Measurements from ENCODE around the gene SLC13A5.
A peak's percentile ranks its signal among the peaks of the same experiment; 100 is the strongest.
"Not testable (repeated sequence)": the region's sequence is repeated elsewhere in the genome, so short reads cannot be mapped to it uniquely, and the experiment has no call there.

Gene SLC13A5

GRCh38 chr17:6657633-6658287 is 55.4 kb downstream of the SLC13A5 start:
- no peak overlapping the region for H3K27ac ChIP-seq
- TF ChIP-seq EZH2 (IDR thresholded peaks at IDR 0.05) (no peak), POLR2AphosphoS5 (IDR thresholded peaks at IDR 0.05; ENCODE audit: borderline replicate concordance, low read depth, low read length) (no peak), FOXP2 (optimal IDR thresholded peaks at IDR 0.05; ENCODE audit: control extremely low read depth, extremely low read length, insufficient read depth) (no peak)

GRCh38 chr17:6656797-6657632 is 56.2 kb downstream of the SLC13A5 start:
- DNase-seq (ENCODE audit: low read depth, low spot score); H3K27ac ChIP-seq; H3K9me3 ChIP-seq (ENCODE audit: low read depth, low read length); H3K36me3 ChIP-seq (ENCODE audit: insufficient read depth, low read length); H3K9ac ChIP-seq (ENCODE audit: insufficient read length); H3K4me3 ChIP-seq: not testable (repeated sequence)

More at GRCh38 chr17:6657633-6658287, 55.4 kb downstream of the SLC13A5 start:
- Histone ChIP-seq H3K4me3 (no peak overlapping the region), H3K9ac (ENCODE audit: insufficient read length) (no peak overlapping the region), H3K9me3 (ENCODE audit: low read depth, low read length) (no peaks in the 10 kb centered on the region), H3K36me3 (ENCODE audit: insufficient read depth, low read length) (no peaks in the 10 kb centered on the region)
- DNase-seq (ENCODE audit: low read depth, low spot score), result no peak

- H3K9ac ChIP-seq (ENCODE audit: insufficient read length); H3K36me3 ChIP-seq (ENCODE audit: insufficient read depth, low read length); H3K9me3 ChIP-seq (ENCODE audit: low read depth, low read length); H3K27ac ChIP-seq; H3K4me3 ChIP-seq; DNase-seq (ENCODE audit: low read depth, low spot score): not testable (repeated sequence)
Observed at GRCh38 chr17:6655732-6656361, 57.3 kb downstream of the SLC13A5 start.

- DNase-seq (ENCODE audit: low read depth, low spot score), result no peak
- Histone ChIP-seq H3K9ac (ENCODE audit: insufficient read length) (no peak overlapping the region), H3K4me3 (no peak overlapping the region), H3K27ac (no peak overlapping the region), H3K9me3 (ENCODE audit: low read depth, low read length) (no peaks in the 10 kb centered on the region), H3K36me3 (ENCODE audit: insufficient read depth, low read length) (peaks cover 3% of the 10 kb centered on the region; the same call in 1 of the 2 replicates)
- TF ChIP-seq EZH2 (IDR thresholded peaks at IDR 0.05) (no peak), FOXP2 (optimal IDR thresholded peaks at IDR 0.05; ENCODE audit: control extremely low read depth, extremely low read length, insufficient read depth) (no peak), POLR2AphosphoS5 (IDR thresholded peaks at IDR 0.05; ENCODE audit: borderline replicate concordance, low read depth, low read length) (no peak)
Observed at GRCh38 chr17:6654841-6655731, 58.1 kb downstream of the SLC13A5 start.

GRCh38 chr17:6651919-6652452 is 61.2 kb downstream of the SLC13A5 start:
- peaks cover 32% of the 10 kb centered on the region for H3K36me3 ChIP-seq (ENCODE audit: insufficient read depth, low read length)
- TF ChIP-seq POLR2AphosphoS5 (IDR thresholded peaks at IDR 0.05; ENCODE audit: borderline replicate concordance, low read depth, low read length), result no peak
- no peak for TF ChIP-seq EZH2 (IDR thresholded peaks at IDR 0.05)
- no peak for TF ChIP-seq FOXP2 (optimal IDR thresholded peaks at IDR 0.05; ENCODE audit: control extremely low read depth, extremely low read length, insufficient read depth)
- H3K4me3 ChIP-seq, result peak overlapping the region; percentile 92
- H3K27ac ChIP-seq, result no peak overlapping the region
- no peaks in the 10 kb centered on the region for H3K9me3 ChIP-seq (ENCODE audit: low read depth, low read length)
- H3K9ac ChIP-seq (ENCODE audit: insufficient read length), result peak overlapping the region; percentile 81
- DNase-seq (ENCODE audit: low read depth, low spot score), result no peak

GRCh38 chr17:6651354-6651918 is 61.7 kb downstream of the SLC13A5 start, which contains the start of the genes C17orf100 and MED31:
Gene C17orf100 (plus strand): TSS chr17:6651762. CDS start chr17:6651914, 152 bp downstream.
Gene MED31 (minus strand): TSS chr17:6651605. CDS start chr17:6651528, 77 bp downstream.
- H3K27ac ChIP-seq, result peak within 1 kb of the TSS; percentile 96

GRCh38 chr17:6648181-6648580 is 65.0 kb downstream of the SLC13A5 start:
- H3K27ac ChIP-seq, result no peak overlapping the region
- no peak overlapping the region for H3K9ac ChIP-seq (ENCODE audit: insufficient read length)
- no peak overlapping the region for H3K4me3 ChIP-seq
- DNase-seq (ENCODE audit: low read depth, low spot score), result no peak
- no peaks in the 10 kb centered on the region for H3K9me3 ChIP-seq (ENCODE audit: low read depth, low read length)
- no peak for TF ChIP-seq FOXP2 (optimal IDR thresholded peaks at IDR 0.05; ENCODE audit: control extremely low read depth, extremely low read length, insufficient read depth)
- TF ChIP-seq POLR2AphosphoS5 (IDR thresholded peaks at IDR 0.05; ENCODE audit: borderline replicate concordance, low read depth, low read length), result no peak
- no peak for TF ChIP-seq EZH2 (IDR thresholded peaks at IDR 0.05)
- peaks cover 62% of the 10 kb centered on the region for H3K36me3 ChIP-seq (ENCODE audit: insufficient read depth, low read length)

More at GRCh38 chr17:6651354-6651918, 61.7 kb downstream of the SLC13A5 start, which contains the start of the genes C17orf100 and MED31:
- no peak for DNase-seq (ENCODE audit: low read depth, low spot score)
- Histone ChIP-seq H3K36me3 (ENCODE audit: insufficient read depth, low read length) (peaks cover 32% of the 10 kb centered on the region), H3K9me3 (ENCODE audit: low read depth, low read length) (no peaks in the 10 kb centered on the region), H3K4me3 (peak within 1 kb of the TSS; percentile 92), H3K9ac (ENCODE audit: insufficient read length) (peak within 1 kb of the TSS; percentile 95)
- TF ChIP-seq EZH2 (IDR thresholded peaks at IDR 0.05) (no peak), FOXP2 (optimal IDR thresholded peaks at IDR 0.05; ENCODE audit: control extremely low read depth, extremely low read length, insufficient read depth) (no peak), POLR2AphosphoS5 (IDR thresholded peaks at IDR 0.05; ENCODE audit: borderline replicate concordance, low read depth, low read length) (peak; percentile 82)
